Lower leg skin (tissue), 3 donors: ENCODE results near the gene SPON1.

ENCODE experiments used
- POLR2A ChIP-seq, 2 donors: fragments of 450-650 bp; IDR thresholded peaks; one replicate each; pipeline ENCODE4 v1.6.1; 2016 to 2017; ENCODE audit warnings: antibody characterized with exemption in 2 of 2, mild to moderate bottlenecking in 1 of 2, moderate library complexity in 1 of 2
- TF ChIP-seq, protein P1 (sequence below), 3 donors: fragments of 450-650 bp; IDR thresholded peaks; one replicate each; pipeline ENCODE4 v1.5.1; 2016; ENCODE audit warnings: antibody characterized with exemption in 3 of 3, mild to moderate bottlenecking in 3 of 3, moderate library complexity in 2 of 3

DNA sequence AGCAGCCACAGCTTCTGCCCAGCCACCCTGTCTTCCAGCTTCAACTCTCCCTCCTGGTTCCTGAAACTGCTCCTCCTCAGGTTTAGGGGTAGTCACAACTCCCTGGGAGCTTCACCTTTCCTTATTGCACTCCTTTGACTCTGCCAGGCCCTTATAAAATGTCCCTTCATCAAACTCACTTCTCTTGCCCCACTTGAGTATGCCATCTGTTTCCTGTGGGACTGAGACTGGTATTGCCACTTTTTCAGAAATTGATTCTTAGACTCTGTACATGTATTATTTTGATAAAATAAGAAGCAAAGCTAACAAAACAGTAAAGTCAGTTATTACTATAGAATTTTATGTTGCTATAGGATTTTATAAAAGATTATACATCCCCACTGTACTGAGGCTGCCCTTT lies 134.1 kb downstream of the SPON1 start:
- TF ChIP-seq, protein P1, sequence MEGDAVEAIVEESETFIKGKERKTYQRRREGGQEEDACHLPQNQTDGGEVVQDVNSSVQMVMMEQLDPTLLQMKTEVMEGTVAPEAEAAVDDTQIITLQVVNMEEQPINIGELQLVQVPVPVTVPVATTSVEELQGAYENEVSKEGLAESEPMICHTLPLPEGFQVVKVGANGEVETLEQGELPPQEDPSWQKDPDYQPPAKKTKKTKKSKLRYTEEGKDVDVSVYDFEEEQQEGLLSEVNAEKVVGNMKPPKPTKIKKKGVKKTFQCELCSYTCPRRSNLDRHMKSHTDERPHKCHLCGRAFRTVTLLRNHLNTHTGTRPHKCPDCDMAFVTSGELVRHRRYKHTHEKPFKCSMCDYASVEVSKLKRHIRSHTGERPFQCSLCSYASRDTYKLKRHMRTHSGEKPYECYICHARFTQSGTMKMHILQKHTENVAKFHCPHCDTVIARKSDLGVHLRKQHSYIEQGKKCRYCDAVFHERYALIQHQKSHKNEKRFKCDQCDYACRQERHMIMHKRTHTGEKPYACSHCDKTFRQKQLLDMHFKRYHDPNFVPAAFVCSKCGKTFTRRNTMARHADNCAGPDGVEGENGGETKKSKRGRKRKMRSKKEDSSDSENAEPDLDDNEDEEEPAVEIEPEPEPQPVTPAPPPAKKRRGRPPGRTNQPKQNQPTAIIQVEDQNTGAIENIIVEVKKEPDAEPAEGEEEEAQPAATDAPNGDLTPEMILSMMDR (IDR thresholded peaks at IDR 0.05): no peak
- no peak for TF ChIP-seq POLR2A (IDR thresholded peaks at IDR 0.05)
